Measurements from ENCODE around the gene CIBAR2.

Gene CIBAR2

GRCh38 chr16:85094812-85095211 is 17.5 kb downstream of the CIBAR2 start:
- Histone ChIP-seq H3K4me1 (ENCODE audit: control insufficient read depth in 1 of 2, insufficient read depth in 2 of 2, low read length in 2 of 2) (peaks cover 6 to 13% of the 10 kb centered on the region in 2 donors), H3K36me3 (ENCODE audit: control insufficient read depth in 1 of 2, insufficient read depth in 2 of 2, low read length in 2 of 2) (no peaks in the 10 kb centered on the region), H3K4me3 (ENCODE audit: low read depth in 1 of 2, low read length in 2 of 2) (no peak overlapping the region), H3K27me3 (ENCODE audit: low read depth, low read length) (no peaks in the 10 kb centered on the region), H3K9me3 (ENCODE audit: control insufficient read depth in 1 of 2, low read length in 2 of 2) (no peaks in the 10 kb centered on the region), H3K27ac (ENCODE audit: low read length) (no peak overlapping the region)

GRCh38 chr16:85094176-85094805 is 18.0 kb downstream of the CIBAR2 start:
- Histone ChIP-seq H3K36me3 (ENCODE audit: control insufficient read depth in 1 of 2, insufficient read depth in 2 of 2, low read length in 2 of 2) (peaks cover 0 to under 1% of the 10 kb centered on the region in 2 donors), H3K27ac (ENCODE audit: low read length) (no peak overlapping the region), H3K9me3 (ENCODE audit: control insufficient read depth in 1 of 2, low read length in 2 of 2) (no peaks in the 10 kb centered on the region), H3K4me1 (ENCODE audit: control insufficient read depth in 1 of 2, insufficient read depth in 2 of 2, low read length in 2 of 2) (peaks cover 6 to 18% of the 10 kb centered on the region in 2 donors), H3K27me3 (ENCODE audit: low read depth, low read length) (no peaks in the 10 kb centered on the region), H3K4me3 (ENCODE audit: low read depth in 1 of 2, low read length in 2 of 2) (no peak overlapping the region)

- no peak overlapping the region for H3K4me3 ChIP-seq (ENCODE audit: low read depth in 1 of 2, low read length in 2 of 2)
Measured at GRCh38 chr16:85093705-85094104, 18.6 kb downstream of the CIBAR2 start.

GRCh38 chr16:85092851-85093250 is 19.4 kb downstream of the CIBAR2 start:
- H3K4me3 ChIP-seq (ENCODE audit: low read depth in 1 of 2, low read length in 2 of 2): no peak overlapping the region
- H3K27ac ChIP-seq (ENCODE audit: low read length): no peak overlapping the region
- H3K4me1 ChIP-seq (ENCODE audit: control insufficient read depth in 1 of 2, insufficient read depth in 2 of 2, low read length in 2 of 2): peaks cover 6 to 22% of the 10 kb centered on the region in 2 donors
- H3K27me3 ChIP-seq (ENCODE audit: low read depth, low read length): no peaks in the 10 kb centered on the region
- H3K36me3 ChIP-seq (ENCODE audit: control insufficient read depth in 1 of 2, insufficient read depth in 2 of 2, low read length in 2 of 2): peaks cover 0 to 15% of the 10 kb centered on the region in 2 donors
- no peaks in the 10 kb centered on the region for H3K9me3 ChIP-seq (ENCODE audit: control insufficient read depth in 1 of 2, low read length in 2 of 2)

More at GRCh38 chr16:85093705-85094104, 18.6 kb downstream of the CIBAR2 start:
- H3K27ac ChIP-seq (ENCODE audit: low read length): no peak overlapping the region
- H3K4me1 ChIP-seq (ENCODE audit: control insufficient read depth in 1 of 2, insufficient read depth in 2 of 2, low read length in 2 of 2): peaks cover 6 to 22% of the 10 kb centered on the region in 2 donors
- H3K36me3 ChIP-seq (ENCODE audit: control insufficient read depth in 1 of 2, insufficient read depth in 2 of 2, low read length in 2 of 2): peaks cover 0 to 7% of the 10 kb centered on the region in 2 donors
- no peaks in the 10 kb centered on the region for H3K27me3 ChIP-seq (ENCODE audit: low read depth, low read length)
- no peaks in the 10 kb centered on the region for H3K9me3 ChIP-seq (ENCODE audit: control insufficient read depth in 1 of 2, low read length in 2 of 2)

- Histone ChIP-seq H3K4me3 (ENCODE audit: low read depth in 1 of 2, low read length in 2 of 2) (no peak overlapping the region), H3K27ac (ENCODE audit: low read length) (no peak overlapping the region), H3K27me3 (ENCODE audit: low read depth, low read length) (no peaks in the 10 kb centered on the region), H3K9me3 (ENCODE audit: control insufficient read depth in 1 of 2, low read length in 2 of 2) (no peaks in the 10 kb centered on the region), H3K36me3 (ENCODE audit: control insufficient read depth in 1 of 2, insufficient read depth in 2 of 2, low read length in 2 of 2) (peaks cover 0 to 20% of the 10 kb centered on the region in 2 donors), H3K4me1 (ENCODE audit: control insufficient read depth in 1 of 2, insufficient read depth in 2 of 2, low read length in 2 of 2) (peaks cover 6 to 22% of the 10 kb centered on the region in 2 donors)
Measured at GRCh38 chr16:85092309-85092708, 20.0 kb downstream of the CIBAR2 start.

GRCh38 chr16:85091522-85091910 is 20.8 kb downstream of the CIBAR2 start:
- H3K27me3 ChIP-seq (ENCODE audit: low read depth, low read length): no peaks in the 10 kb centered on the region

GRCh38 chr16:85090873-85091521 is 21.3 kb downstream of the CIBAR2 start:
- H3K9me3 ChIP-seq (ENCODE audit: control insufficient read depth in 1 of 2, low read length in 2 of 2): no peaks in the 10 kb centered on the region
- peaks cover 6 to 22% of the 10 kb centered on the region in 2 donors for H3K4me1 ChIP-seq (ENCODE audit: control insufficient read depth in 1 of 2, insufficient read depth in 2 of 2, low read length in 2 of 2)
- no peak overlapping the region for H3K4me3 ChIP-seq (ENCODE audit: low read depth in 1 of 2, low read length in 2 of 2)
- no peaks in the 10 kb centered on the region for H3K27me3 ChIP-seq (ENCODE audit: low read depth, low read length)
- no peak overlapping the region for H3K27ac ChIP-seq (ENCODE audit: low read length)
- peaks cover 0 to 24% of the 10 kb centered on the region in 2 donors for H3K36me3 ChIP-seq (ENCODE audit: control insufficient read depth in 1 of 2, insufficient read depth in 2 of 2, low read length in 2 of 2)

More at GRCh38 chr16:85091522-85091910, 20.8 kb downstream of the CIBAR2 start:
- Histone ChIP-seq H3K9me3 (ENCODE audit: control insufficient read depth in 1 of 2, low read length in 2 of 2) (no peaks in the 10 kb centered on the region), H3K4me1 (ENCODE audit: control insufficient read depth in 1 of 2, insufficient read depth in 2 of 2, low read length in 2 of 2) (peaks cover 6 to 22% of the 10 kb centered on the region in 2 donors), H3K4me3 (ENCODE audit: low read depth in 1 of 2, low read length in 2 of 2) (no peak overlapping the region), H3K36me3 (ENCODE audit: control insufficient read depth in 1 of 2, insufficient read depth in 2 of 2, low read length in 2 of 2) (peaks cover 0 to 24% of the 10 kb centered on the region in 2 donors), H3K27ac (ENCODE audit: low read length) (no peak overlapping the region)

GRCh38 chr16:85090181-85090580 is 22.1 kb downstream of the CIBAR2 start:
- peaks cover 0 to 30% of the 10 kb centered on the region in 2 donors for H3K36me3 ChIP-seq (ENCODE audit: control insufficient read depth in 1 of 2, insufficient read depth in 2 of 2, low read length in 2 of 2)
- H3K9me3 ChIP-seq (ENCODE audit: control insufficient read depth in 1 of 2, low read length in 2 of 2): no peaks in the 10 kb centered on the region
- H3K4me1 ChIP-seq (ENCODE audit: control insufficient read depth in 1 of 2, insufficient read depth in 2 of 2, low read length in 2 of 2): peaks cover 6 to 22% of the 10 kb centered on the region in 2 donors
- H3K4me3 ChIP-seq (ENCODE audit: low read depth in 1 of 2, low read length in 2 of 2): no peak overlapping the region
- H3K27me3 ChIP-seq (ENCODE audit: low read depth, low read length): no peaks in the 10 kb centered on the region
- no peak overlapping the region for H3K27ac ChIP-seq (ENCODE audit: low read length)

GRCh38 chr16:85089525-85089924 is 22.7 kb downstream of the CIBAR2 start:
- H3K36me3 ChIP-seq (ENCODE audit: control insufficient read depth in 1 of 2, insufficient read depth in 2 of 2, low read length in 2 of 2): peaks cover 0 to 30% of the 10 kb centered on the region in 2 donors
- no peak overlapping the region for H3K27ac ChIP-seq (ENCODE audit: low read length)
- H3K4me1 ChIP-seq (ENCODE audit: control insufficient read depth in 1 of 2, insufficient read depth in 2 of 2, low read length in 2 of 2): peaks cover 6 to 22% of the 10 kb centered on the region in 2 donors
- no peaks in the 10 kb centered on the region for H3K9me3 ChIP-seq (ENCODE audit: control insufficient read depth in 1 of 2, low read length in 2 of 2)
- H3K27me3 ChIP-seq (ENCODE audit: low read depth, low read length): no peaks in the 10 kb centered on the region
- H3K4me3 ChIP-seq (ENCODE audit: low read depth in 1 of 2, low read length in 2 of 2): no peak overlapping the region

GRCh38 chr16:85088570-85089199 is 23.6 kb downstream of the CIBAR2 start:
- no peaks in the 10 kb centered on the region for H3K27me3 ChIP-seq (ENCODE audit: low read depth, low read length)
- peaks cover 0 to 30% of the 10 kb centered on the region in 2 donors for H3K36me3 ChIP-seq (ENCODE audit: control insufficient read depth in 1 of 2, insufficient read depth in 2 of 2, low read length in 2 of 2)
- no peaks in the 10 kb centered on the region for H3K9me3 ChIP-seq (ENCODE audit: control insufficient read depth in 1 of 2, low read length in 2 of 2)
- H3K4me1 ChIP-seq (ENCODE audit: control insufficient read depth in 1 of 2, insufficient read depth in 2 of 2, low read length in 2 of 2): peaks cover 6 to 22% of the 10 kb centered on the region in 2 donors
- no peak overlapping the region for H3K27ac ChIP-seq (ENCODE audit: low read length)
- H3K4me3 ChIP-seq (ENCODE audit: low read depth in 1 of 2, low read length in 2 of 2): no peak overlapping the region

- Histone ChIP-seq H3K4me1 (ENCODE audit: control insufficient read depth in 1 of 2, insufficient read depth in 2 of 2, low read length in 2 of 2) (peaks cover 6 to 22% of the 10 kb centered on the region in 2 donors), H3K4me3 (ENCODE audit: low read depth in 1 of 2, low read length in 2 of 2) (no peak overlapping the region), H3K36me3 (ENCODE audit: control insufficient read depth in 1 of 2, insufficient read depth in 2 of 2, low read length in 2 of 2) (peaks cover 0 to 30% of the 10 kb centered on the region in 2 donors), H3K9me3 (ENCODE audit: control insufficient read depth in 1 of 2, low read length in 2 of 2) (no peaks in the 10 kb centered on the region), H3K27ac (ENCODE audit: low read length) (no peak overlapping the region), H3K27me3 (ENCODE audit: low read depth, low read length) (no peaks in the 10 kb centered on the region)
Measured at GRCh38 chr16:85087899-85088569, 24.2 kb downstream of the CIBAR2 start.

Data from muscle layer of duodenum (tissue), 2 donors.